WERI-Rb-1 (cell line): ENCODE measurements around the gene ATP6V0E2.

Experiments
- DNase-seq: peaks from one replicate; pipeline ENCODE4 v3.0.0-alpha.2; 2020
- H3K27ac ChIP-seq: fragments of 250-450 bp; sonication (Bioruptor Pico); 2 replicates; pipeline ENCODE4 v1.5.1; 2020; ENCODE audit warnings: mild to moderate bottlenecking, moderate library complexity
- H3K27me3 ChIP-seq: fragments of 250-450 bp; sonication (Bioruptor Pico); 2 replicates; pipeline ENCODE4 v1.5.1; 2021; ENCODE audit warnings: mild to moderate bottlenecking, low read depth, moderate library complexity; ENCODE audit not compliant: insufficient read depth, severe bottlenecking
- H3K36me3 ChIP-seq: fragments of 250-450 bp; sonication (Bioruptor Pico); 2 replicates; pipeline ENCODE4 v1.5.1; 2020; ENCODE audit warnings: mild to moderate bottlenecking, moderate library complexity
- H3K4me3 ChIP-seq: 2 replicates; pipeline ENCODE4 v1.5.1; 2011; ENCODE audit warnings: low read depth, mild to moderate bottlenecking, control low read depth, low read length
- H3K9me3 ChIP-seq: fragments of 250-450 bp; sonication (Bioruptor Pico); 2 replicates; pipeline ENCODE4 v1.5.1; 2021; ENCODE audit warnings: mild to moderate bottlenecking, moderate library complexity; ENCODE audit not compliant: severe bottlenecking
- CTCF ChIP-seq: IDR thresholded peaks from 2 replicates; pipeline ENCODE4 v1.5.1; 2011; ENCODE audit warnings: low read depth, mild to moderate bottlenecking, control low read depth, inconsistent platforms, low read length

Gene ATP6V0E2

GRCh38 chr7:149850716-149851115 lies 23.1 kb upstream of the ATP6V0E2 start:
- H3K36me3 ChIP-seq: no peaks in the 10 kb centered on the region
- H3K27me3 ChIP-seq: no peaks in the 10 kb centered on the region

GRCh38 chr7:149851449-149851848 lies 22.3 kb upstream of the ATP6V0E2 start:
- DNase-seq: no peak
- Histone ChIP-seq H3K27ac (no peak overlapping the region), H3K36me3 (no peaks in the 10 kb centered on the region), H3K4me3 (no peak overlapping the region), H3K27me3 (no peaks in the 10 kb centered on the region), H3K9me3 (no peaks in the 10 kb centered on the region)
- no peak for TF ChIP-seq CTCF

More at GRCh38 chr7:149850716-149851115, 23.1 kb upstream of the ATP6V0E2 start:
- no peak for TF ChIP-seq CTCF
- Histone ChIP-seq H3K9me3 (no peaks in the 10 kb centered on the region), H3K27ac (no peak overlapping the region), H3K4me3 (no peak overlapping the region)
- no peak for DNase-seq

GRCh38 chr7:149853157-149853556 lies 20.6 kb upstream of the ATP6V0E2 start:
- H3K27ac ChIP-seq: no peak overlapping the region
- DNase-seq: no peak
- no peak for TF ChIP-seq CTCF

GRCh38 chr7:149854611-149855360 lies 19.0 kb upstream of the ATP6V0E2 start:
- no peak for TF ChIP-seq CTCF
- peak overlapping the region; percentile 32 for H3K27ac ChIP-seq

More at GRCh38 chr7:149853157-149853556, 20.6 kb upstream of the ATP6V0E2 start:
- no peak overlapping the region for H3K4me3 ChIP-seq
- no peaks in the 10 kb centered on the region for H3K9me3 ChIP-seq
- H3K27me3 ChIP-seq: no peaks in the 10 kb centered on the region
- no peaks in the 10 kb centered on the region for H3K36me3 ChIP-seq

GRCh38 chr7:149855361-149856305 lies 18.1 kb upstream of the ATP6V0E2 start:
- no peaks in the 10 kb centered on the region for H3K9me3 ChIP-seq
- H3K4me3 ChIP-seq: no peak overlapping the region
- no peak overlapping the region; the same call in 1 of the 2 replicates for H3K27ac ChIP-seq
- no peak for DNase-seq
- no peaks in the 10 kb centered on the region for H3K36me3 ChIP-seq
- no peaks in the 10 kb centered on the region for H3K27me3 ChIP-seq
- TF ChIP-seq CTCF: no peak

More at GRCh38 chr7:149854611-149855360, 19.0 kb upstream of the ATP6V0E2 start:
- H3K9me3 ChIP-seq: no peaks in the 10 kb centered on the region
- peak; percentile 86 for DNase-seq
- H3K4me3 ChIP-seq: no peak overlapping the region
- H3K27me3 ChIP-seq: no peaks in the 10 kb centered on the region
- H3K36me3 ChIP-seq: no peaks in the 10 kb centered on the region
